Measurements from ENCODE around the gene ALPL.

- TF ChIP-seq POLR2A (IDR thresholded peaks at IDR 0.05): no peak
- TF ChIP-seq CTCF (IDR thresholded peaks at IDR 0.05): no peak
Observed at GRCh38 chr1:21522525-21523038, 13.4 kb downstream of the ALPL start.

All from uterus (tissue), 2 donors.